ENCODE results near the gene FOXN4. TPM values are rescaled to one million over a fixed set of nuclear protein-coding genes. Genes with fewer than 3 reads are reported as not detected.

Gene FOXN4
- not detected in 2 replicates for total RNA-seq

DNA sequence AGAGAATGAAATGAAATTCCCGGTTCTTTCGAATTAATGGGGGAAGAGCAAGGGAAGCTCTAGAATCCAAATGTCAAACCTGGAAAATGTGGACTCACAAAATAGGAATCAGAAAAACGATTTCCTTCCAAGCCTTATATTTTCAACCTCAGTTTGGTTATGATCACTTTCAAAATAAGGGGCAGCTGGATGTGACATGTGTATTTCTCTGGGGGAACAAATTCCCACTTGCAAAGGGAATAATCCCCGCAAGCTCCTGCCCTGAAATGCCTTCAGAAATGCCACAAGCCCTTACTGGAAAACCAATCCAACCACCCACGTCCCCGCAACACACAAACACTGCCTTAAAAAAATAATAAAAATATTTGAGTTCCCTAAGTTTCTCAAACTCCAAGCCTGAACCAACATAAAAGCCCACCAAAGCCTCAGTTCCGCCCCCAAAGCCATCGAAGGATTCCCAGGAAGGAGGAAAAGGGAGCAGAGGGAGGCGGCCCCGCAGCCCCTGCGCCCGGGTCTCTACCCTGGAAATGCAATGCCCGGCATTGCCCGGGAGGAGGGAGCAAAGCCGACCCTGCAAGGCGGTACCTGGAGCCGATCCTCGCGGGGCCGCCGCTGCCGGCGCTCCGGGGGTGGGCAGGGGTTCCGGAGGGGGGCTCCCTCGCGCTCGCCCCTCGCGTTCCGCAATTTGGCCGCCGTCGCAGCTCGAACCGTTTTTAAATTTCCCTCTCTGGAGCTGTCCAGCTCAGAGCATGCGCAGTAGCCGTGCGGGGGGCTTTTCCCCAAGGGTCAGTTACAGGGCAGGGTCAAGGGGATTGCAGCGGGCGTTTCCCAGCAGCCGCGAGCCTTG, at the start of gene FOXN4:
Gene FOXN4 (minus strand): TSS at position 751 of the 847 bp plus-strand sequence. CDS start 963 bp downstream, outside the sequence.

GRCh38 chr12:109347589-109347988, 38.5 kb upstream of the FOXN4 start, which contains the start of gene MYO1H:
TSS of gene MYO1H (plus strand) at chr12:109347900. CDS start at chr12:109347961, 61 bp downstream.

Other genes starting within 250 kb of the FOXN4 start
- gene ALKBH2, start 215.8 kb downstream of the FOXN4 start, total RNA-seq = 8.3 and 10.5 TPM in 2 replicates
- 7.7 and 23.6 TPM in 2 replicates for gene UNG, start 211.7 kb downstream of the FOXN4 start, total RNA-seq
- gene ACACB, start 192.7 kb downstream of the FOXN4 start, total RNA-seq = 1.5 and 4.3 TPM in 2 replicates
- gene MYO1H, start 38.6 kb upstream of the FOXN4 start, total RNA-seq = not detected in 2 replicates
- gene KCTD10, start 168.0 kb upstream of the FOXN4 start, total RNA-seq = 81.6 and 141 TPM in 2 replicates
- gene UBE3B, start 168.3 kb upstream of the FOXN4 start, total RNA-seq = 39.8 and 53.7 TPM in 2 replicates

Measured in placental pericyte (primary cell).